Stimulated activated CD4-positive, alpha-beta T cell treated with anti-CD3 and anti-CD28 coated beads, Interleukin-2, amount 100 ng/mL, for 48 hours (primary cell): ENCODE results near the gene NUDT16.
"Not testable (repeated sequence)": the region's sequence is repeated elsewhere in the genome, so short reads cannot be mapped to it uniquely, and the experiment has no call there.

Experiments used
- DNase-seq, 2 donors: peaks; one replicate each; pipeline ENCODE4 v3.0.0-alpha.2; 2020

Gene NUDT16

GRCh38 chr3:131381445-131382291 is at the start of gene NUDT16:
Gene NUDT16 (plus strand): TSS chr3:131381774. CDS start chr3:131381805, 31 bp downstream.
- DNase-seq: peak; percentile 94 to 96

- DNase-seq: no peak
Measured at GRCh38 chr3:131338948-131339640, 42.5 kb upstream of the NUDT16 start.

GRCh38 chr3:131341761-131342160 is 39.8 kb upstream of the NUDT16 start:
- DNase-seq: no peak

- DNase-seq: no peak
Measured at GRCh38 chr3:131348911-131349310, 32.7 kb upstream of the NUDT16 start.

- no peak for DNase-seq
Measured at GRCh38 chr3:131349454-131349853, 32.1 kb upstream of the NUDT16 start.

- DNase-seq: no peak
Measured at GRCh38 chr3:131349946-131350347, 31.6 kb upstream of the NUDT16 start.

- DNase-seq: no peak
Measured at GRCh38 chr3:131350506-131350905, 31.1 kb upstream of the NUDT16 start.

GRCh38 chr3:131353016-131353877 is 28.3 kb upstream of the NUDT16 start:
- no peak for DNase-seq

GRCh38 chr3:131353986-131354385 is 27.6 kb upstream of the NUDT16 start:
- no peak for DNase-seq

- no peak for DNase-seq
Measured at GRCh38 chr3:131356006-131356595, 25.5 kb upstream of the NUDT16 start.

- no peak for DNase-seq
Measured at GRCh38 chr3:131357275-131357674, 24.3 kb upstream of the NUDT16 start.

GRCh38 chr3:131360191-131360755 is 21.3 kb upstream of the NUDT16 start:
- DNase-seq: no peak

- DNase-seq: not testable (repeated sequence)
Measured at GRCh38 chr3:131361066-131361463, 20.5 kb upstream of the NUDT16 start.

GRCh38 chr3:131361464-131362421 is 19.8 kb upstream of the NUDT16 start:
- DNase-seq: no peak

- DNase-seq: no peak
Measured at GRCh38 chr3:131363275-131363674, 18.3 kb upstream of the NUDT16 start.

GRCh38 chr3:131370935-131371687 is 10.5 kb upstream of the NUDT16 start:
- DNase-seq: no peak

GRCh38 chr3:131371688-131372066 is 9.9 kb upstream of the NUDT16 start:
- no peak for DNase-seq

GRCh38 chr3:131374741-131375140 is 6.8 kb upstream of the NUDT16 start:
- DNase-seq: no peak

GRCh38 chr3:131380821-131381444 is 641 bp upstream of the NUDT16 start:
- not testable (repeated sequence) for DNase-seq
